Fibroblast of skin of left biceps (primary cell): ENCODE results near the gene SORCS1.

ENCODE experiments used
- DNase-seq, 2 experiments: peaks; one replicate each; pipeline ENCODE4 v3.0.0-alpha.2; 2013; ENCODE audit warnings: low read depth in 2 of 2

The SORCS1 gene

DNA sequence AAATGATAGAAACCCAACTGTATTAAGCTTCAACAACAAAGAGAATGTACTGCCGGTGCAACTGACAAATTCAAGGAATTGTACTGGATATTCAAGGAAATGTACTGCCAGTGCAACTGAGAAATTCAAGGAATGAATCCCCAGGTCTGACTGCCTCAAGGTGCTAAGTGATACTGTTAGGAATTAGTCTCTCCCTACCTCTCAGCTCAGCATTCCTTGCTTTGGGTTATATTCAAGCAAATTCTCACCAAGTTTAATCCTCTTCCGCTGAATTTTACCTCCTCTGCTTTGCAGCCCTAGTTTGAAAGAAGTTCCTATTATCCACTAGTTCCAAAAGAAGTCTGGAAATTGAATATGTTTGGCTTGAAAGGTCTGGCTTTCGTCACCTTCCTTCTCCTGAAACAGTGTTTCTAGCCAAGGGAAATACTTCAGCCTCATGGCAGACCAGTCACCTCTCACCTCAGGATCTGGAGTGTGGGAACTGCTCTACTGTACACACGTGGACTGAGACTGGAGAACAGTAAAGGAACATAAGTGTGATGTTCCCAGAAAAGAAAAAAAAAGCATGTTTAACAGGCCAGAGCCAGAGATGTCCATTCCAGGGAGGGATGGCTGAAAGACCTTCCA, 60.4 kb downstream of the SORCS1 start:
- no peak for DNase-seq

DNA sequence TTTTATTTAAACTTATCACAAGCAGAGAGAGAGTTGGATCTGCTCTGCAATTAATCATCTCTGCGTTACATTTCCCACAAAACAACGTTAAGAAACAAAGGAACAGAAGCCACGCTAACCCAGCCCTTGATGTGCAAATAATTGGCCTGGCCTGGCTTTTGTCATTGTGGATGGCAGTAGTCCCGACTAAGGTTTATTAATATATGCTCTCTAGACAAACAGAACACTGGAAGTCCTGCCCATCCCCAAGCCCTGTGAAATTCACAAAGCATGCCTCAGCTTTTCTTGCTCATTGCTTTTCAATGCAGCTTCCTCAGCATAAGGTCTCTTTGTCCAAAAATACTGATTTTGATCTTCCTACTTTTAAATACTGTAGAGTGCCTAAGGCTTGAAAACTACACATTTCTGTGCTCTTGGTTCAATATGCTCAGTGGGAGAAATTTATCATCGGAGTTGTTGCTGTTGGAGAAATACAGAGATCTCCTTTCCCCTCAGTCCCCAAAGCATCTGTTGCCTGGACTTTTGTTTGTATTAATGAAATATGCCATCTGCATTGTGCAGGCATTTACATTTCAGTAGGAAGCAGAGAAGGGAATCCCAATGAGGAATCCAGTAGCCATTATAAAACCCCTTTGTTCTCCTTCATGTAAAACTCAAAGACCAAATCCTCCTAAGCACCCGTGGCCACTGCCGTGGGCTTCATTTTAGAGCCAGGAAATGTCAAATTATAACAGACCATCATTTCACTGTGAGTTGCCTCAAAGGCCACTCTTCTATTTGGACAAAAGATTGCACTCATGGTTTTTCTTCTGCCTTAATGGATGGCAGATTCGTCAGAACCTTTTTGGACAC, 61.1 kb downstream of the SORCS1 start:
- no peak for DNase-seq

DNA sequence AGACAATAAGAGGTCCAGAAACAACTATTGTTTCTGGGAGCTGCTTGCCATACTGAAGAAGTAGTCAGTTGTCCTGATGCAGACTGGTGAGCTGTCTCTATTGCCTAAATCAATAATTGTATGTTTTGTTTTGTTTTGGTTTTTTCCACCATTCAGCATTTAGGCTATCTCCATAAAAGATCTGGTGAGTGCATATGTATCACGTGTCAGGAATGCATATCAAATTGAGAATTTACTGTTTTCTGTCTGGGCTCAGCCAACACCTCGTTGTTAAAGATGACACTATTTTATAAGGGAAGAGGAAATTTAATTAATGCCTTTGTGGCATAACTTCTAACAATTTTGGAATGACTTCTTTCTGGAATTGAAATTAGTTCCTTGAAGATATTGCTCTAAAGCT, 66.2 kb downstream of the SORCS1 start:
- no peak for DNase-seq

GRCh38 chr10:107094824-107095522, 69.5 kb downstream of the SORCS1 start:
- no peak for DNase-seq

DNA sequence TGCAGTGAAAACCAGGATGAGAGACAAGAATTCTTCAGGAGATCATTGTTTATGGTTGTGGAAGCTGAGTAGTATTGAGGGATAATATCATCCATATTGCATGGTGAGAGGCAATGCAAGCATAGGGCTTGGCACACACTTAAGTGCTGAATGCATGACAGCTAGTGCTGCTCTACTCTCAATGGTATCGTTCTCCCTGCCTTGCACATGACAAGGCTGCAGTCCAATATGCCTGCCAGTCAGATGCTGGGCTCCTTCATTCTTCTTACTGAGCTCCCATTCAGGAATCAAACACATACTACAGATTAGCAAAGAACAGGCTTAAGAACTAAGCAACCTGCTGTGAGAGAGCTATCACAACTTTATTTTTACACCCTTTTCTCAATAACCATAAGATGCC, 72.2 kb downstream of the SORCS1 start:
- DNase-seq, result no peak

GRCh38 chr10:107091126-107091525, 73.4 kb downstream of the SORCS1 start:
- DNase-seq, result no peak

GRCh38 chr10:107085665-107086525, 78.6 kb downstream of the SORCS1 start:
- no peak for DNase-seq

DNA sequence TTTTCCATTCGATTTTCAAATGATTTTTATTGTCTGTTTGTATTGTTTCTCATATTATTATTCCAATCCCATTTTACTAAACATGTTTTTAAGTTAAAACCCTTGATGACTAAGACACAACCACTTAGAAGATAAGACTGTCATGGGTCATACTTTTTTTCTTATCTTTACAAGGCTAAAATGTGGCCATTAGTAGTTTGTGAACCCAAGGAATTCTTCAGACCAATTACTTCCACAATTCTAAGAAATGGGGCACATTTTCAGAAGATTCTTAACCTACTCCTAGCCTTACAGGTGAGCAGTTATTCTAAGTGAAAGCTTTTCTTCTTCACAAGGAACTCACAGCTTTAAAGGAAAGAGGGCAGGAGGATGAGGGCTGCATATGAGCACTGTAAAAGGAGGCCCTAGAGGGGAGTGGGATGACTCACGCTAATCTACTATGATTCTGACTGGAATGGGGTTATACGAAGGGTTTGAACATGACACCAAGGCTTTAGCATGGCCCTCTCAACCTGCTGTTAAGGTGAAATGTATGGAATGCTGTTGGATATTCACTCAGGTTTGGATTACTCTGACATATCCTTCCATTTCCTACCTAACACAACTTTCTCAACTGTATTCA, 81.0 kb downstream of the SORCS1 start:
- no peak for DNase-seq

GRCh38 chr10:107081644-107082043, 82.9 kb downstream of the SORCS1 start:
- no peak for DNase-seq

- no peak for DNase-seq
Observed at GRCh38 chr10:107075117-107075516, 89.4 kb downstream of the SORCS1 start.

- DNase-seq, result no peak
Observed at GRCh38 chr10:107072786-107073185, 91.7 kb downstream of the SORCS1 start.

GRCh38 chr10:107072028-107072427, 92.5 kb downstream of the SORCS1 start:
- DNase-seq, result no peak

DNA sequence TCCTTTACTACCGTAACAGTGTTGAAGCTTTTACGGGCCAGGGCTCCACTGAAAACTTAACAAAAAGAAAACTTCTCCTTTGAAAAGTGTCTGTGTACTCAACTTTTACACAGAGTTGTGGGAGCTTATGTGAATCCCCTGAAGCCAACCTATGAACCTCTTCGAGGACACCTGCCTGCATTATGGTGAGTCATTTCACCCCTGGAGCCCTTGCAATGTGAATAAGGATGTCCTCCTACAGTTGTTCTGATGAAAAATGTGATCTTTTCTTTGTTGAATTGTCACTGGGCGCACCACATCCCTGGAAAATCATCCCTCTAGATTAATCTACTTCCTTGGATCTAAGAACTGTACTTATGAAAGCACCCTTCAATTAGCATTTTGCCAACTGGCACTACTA, 93.2 kb downstream of the SORCS1 start:
- no peak for DNase-seq

GRCh38 chr10:107067843-107068242, 96.7 kb downstream of the SORCS1 start:
- DNase-seq, result no peak

DNA sequence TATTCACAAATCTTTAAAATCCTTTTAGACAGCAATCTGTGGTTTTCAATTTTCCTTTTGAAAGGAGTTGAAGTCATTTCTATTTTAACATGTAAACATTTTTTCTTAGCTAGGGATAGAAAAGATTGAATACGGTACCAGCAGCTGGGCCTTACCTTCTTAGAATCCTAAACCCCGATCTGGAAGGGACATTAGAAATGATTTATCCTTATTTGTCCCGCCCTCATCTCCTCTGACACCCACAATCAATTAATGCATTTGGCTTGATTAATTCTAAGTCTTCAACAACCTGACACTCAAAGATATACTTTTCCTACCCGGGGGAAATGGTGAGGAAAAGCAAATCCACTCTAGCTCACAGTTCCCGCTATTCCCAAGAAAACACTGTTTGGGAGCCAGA, 100.4 kb downstream of the SORCS1 start:
- DNase-seq, result no peak

GRCh38 chr10:107059872-107060271, 104.6 kb downstream of the SORCS1 start:
- no peak for DNase-seq

GRCh38 chr10:107059068-107059804, 105.3 kb downstream of the SORCS1 start:
- DNase-seq, result no peak

DNA sequence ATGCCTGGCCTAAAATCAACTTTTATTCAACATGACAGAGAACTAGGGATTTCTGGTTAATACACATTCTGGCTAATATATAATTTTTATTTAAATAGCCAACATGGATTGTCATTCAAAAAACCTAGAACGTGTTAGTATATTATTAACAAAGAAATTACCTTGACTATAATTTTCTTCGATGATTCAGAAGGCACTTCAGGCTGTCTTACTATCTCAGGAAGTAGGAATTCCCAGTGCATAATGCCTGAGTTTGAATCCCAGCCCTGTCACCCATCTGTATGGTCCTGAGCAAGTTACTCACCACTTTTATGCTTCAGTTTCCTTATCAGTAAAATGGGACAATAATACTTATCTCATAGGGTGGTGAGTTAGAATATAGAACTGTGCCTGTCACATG, 106.2 kb downstream of the SORCS1 start:
- DNase-seq, result no peak

- no peak for DNase-seq
Observed at GRCh38 chr10:107056182-107056581, 108.3 kb downstream of the SORCS1 start.

DNA sequence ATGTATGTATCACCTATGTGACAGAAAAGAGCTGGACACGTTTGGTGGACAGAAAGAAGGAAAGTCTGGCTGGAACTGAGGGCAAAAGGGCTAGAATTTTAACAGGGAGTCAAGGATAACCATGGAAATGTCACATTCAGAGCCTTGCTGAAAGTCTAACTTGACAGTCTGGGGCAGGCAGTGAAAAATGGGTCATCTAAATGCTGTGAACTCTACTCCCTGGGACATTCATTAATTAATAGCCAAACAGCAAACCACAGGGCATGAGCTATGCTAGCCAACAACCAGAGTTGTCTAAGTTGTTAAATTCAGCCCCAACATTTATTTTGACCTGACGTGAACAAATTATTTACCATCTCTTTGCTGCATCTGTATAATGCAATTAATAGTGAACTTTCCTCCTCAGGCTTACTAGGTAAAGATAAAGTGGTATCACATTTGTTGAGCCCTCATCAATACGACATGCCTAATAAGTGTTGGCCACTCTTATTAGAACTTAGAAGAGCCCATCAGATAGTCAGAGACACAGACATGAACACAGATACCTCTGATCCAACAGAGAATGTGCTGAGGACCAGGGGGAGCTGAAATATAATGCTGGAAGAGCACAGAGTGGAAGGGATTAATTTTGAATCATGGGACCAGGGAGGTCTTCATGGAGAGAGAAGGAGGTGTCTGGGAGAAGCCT, 109.9 kb downstream of the SORCS1 start:
- DNase-seq, result no peak
